MCF 10A (cell line): ENCODE measurements around the gene PNPO. TPM values are rescaled to one million over a fixed set of nuclear protein-coding genes. Genes with fewer than 3 reads are reported as not detected.

ENCODE experiments used
- Bru-seq: library from RNA; stranded (reverse); fragments of 400-500 nt; gene quantifications from one replicate; lab custom pipeline; 2021; lab: Mats Ljungman, UMichigan
- BruChase-seq, 2 experiments: library from RNA; stranded (reverse); fragments of 400-500 nt; gene quantifications; one replicate each; lab custom pipeline; 2021; lab: Mats Ljungman, UMichigan
- BruUV-seq: library from RNA; stranded (reverse); fragments of 400-500 nt; replicated peaks from 2 replicates; lab custom pipeline; 2021; lab: Mats Ljungman, UMichigan
- CTCF ChIA-PET: fragments of 300-600 bp; sonication (Branson Sonifier 250); formaldehyde crosslinking; extraction: SDS; loops from one replicate; lab custom pipeline; 2021; ENCODE audit warnings: antibody characterized with exemption, inconsistent platforms; lab: Yijun Ruan, JAX
- POLR2A ChIA-PET: fragments of 300-600, 350-650 bp; sonication (Branson Sonifier 250); formaldehyde crosslinking; extraction: SDS; loops from one replicate; lab custom pipeline; 2020; ENCODE audit warnings: antibody characterized with exemption, inconsistent platforms; lab: Yijun Ruan, JAX
- DNase-seq: peaks from one replicate; pipeline ENCODE4 v3.0.0-alpha.2; 2018; ENCODE audit not compliant: unreplicated experiment
- H3K27ac Mint-ChIP-seq: one replicate; pipeline ENCODE4 v1.8.0; 2022; ENCODE audit warnings: mild to moderate bottlenecking, low read depth, mixed read lengths; ENCODE audit not compliant: unreplicated experiment
- H3K27me3 Mint-ChIP-seq: one replicate; pipeline ENCODE4 v1.8.0; 2022; ENCODE audit warnings: mixed read lengths; ENCODE audit not compliant: insufficient read depth, unreplicated experiment
- H3K36me3 Mint-ChIP-seq: one replicate; pipeline ENCODE4 v1.8.0; 2022; ENCODE audit warnings: mild to moderate bottlenecking, moderate library complexity, mixed read lengths; ENCODE audit not compliant: insufficient read depth, unreplicated experiment
- H3K4me1 Mint-ChIP-seq: one replicate; pipeline ENCODE4 v1.8.0; 2022; ENCODE audit warnings: mixed read lengths; ENCODE audit not compliant: insufficient read depth, unreplicated experiment
- H3K4me3 Mint-ChIP-seq: one replicate; pipeline ENCODE4 v1.8.0; 2022; ENCODE audit warnings: mild to moderate bottlenecking, moderate library complexity, mixed read lengths; ENCODE audit not compliant: unreplicated experiment
- H3K9me3 Mint-ChIP-seq: one replicate; pipeline ENCODE4 v1.8.0; 2022; ENCODE audit warnings: mixed read lengths; ENCODE audit not compliant: unreplicated experiment
- intact Hi-C: fragments of 100-400 bp; cut with micrococcal nuclease; formaldehyde crosslinking; loops from 2 replicates; pipeline ENCODE4 v1.14.1; 2022
- long read RNA-seq: library from polyadenylated mRNA; stranded (forward); transcript quantifications from one replicate; pipeline ENCODE4 v2.0.0, GENCODE V29; 2022
- total RNA-seq: library from RNA; stranded (reverse); gene quantifications from 2 replicates; pipeline ENCODE4 v1.2.3, GENCODE V29; 2022
- TF ChIP-seq, protein P1 (sequence below): fragments of 200-600 bp; IDR thresholded peaks from one replicate; pipeline ENCODE4 v1.8.0; 2022; ENCODE audit warnings: antibody characterized with exemption, mild to moderate bottlenecking; ENCODE audit not compliant: unreplicated experiment

PNPO gene
- 56.8 and 58.4 TPM in 2 replicates for total RNA-seq
- percentile 72 among the genes with signal in this experiment for Bru-seq, nascent RNA
- BruChase-seq, experiment 1, labeled RNA remaining after a 6-hour chase: percentile 93 among the genes with signal in this experiment
- BruChase-seq, experiment 2, labeled RNA remaining after a 2-hour chase: percentile 86 among the genes with signal in this experiment
- long read RNA-seq, transcript PNPO-203 (6 exons, 1,372 nt): minor isoform, 9 of 211 reads
- long read RNA-seq, transcript PNPO-217 (7 exons, 3,465 nt): major isoform, 153 of 211 reads
- long read RNA-seq, transcript PNPO-211 (7 exons, 3,657 nt): minor isoform, 6 of 211 reads
- long read RNA-seq, transcript PNPO-202 (6 exons, 1,196 nt): minor isoform, 5 of 211 reads
- long read RNA-seq, partial matches to known transcripts: 11 of 211 reads
- long read RNA-seq, other reads (novel, unspliced or antisense): 15 of 211 reads

DNA sequence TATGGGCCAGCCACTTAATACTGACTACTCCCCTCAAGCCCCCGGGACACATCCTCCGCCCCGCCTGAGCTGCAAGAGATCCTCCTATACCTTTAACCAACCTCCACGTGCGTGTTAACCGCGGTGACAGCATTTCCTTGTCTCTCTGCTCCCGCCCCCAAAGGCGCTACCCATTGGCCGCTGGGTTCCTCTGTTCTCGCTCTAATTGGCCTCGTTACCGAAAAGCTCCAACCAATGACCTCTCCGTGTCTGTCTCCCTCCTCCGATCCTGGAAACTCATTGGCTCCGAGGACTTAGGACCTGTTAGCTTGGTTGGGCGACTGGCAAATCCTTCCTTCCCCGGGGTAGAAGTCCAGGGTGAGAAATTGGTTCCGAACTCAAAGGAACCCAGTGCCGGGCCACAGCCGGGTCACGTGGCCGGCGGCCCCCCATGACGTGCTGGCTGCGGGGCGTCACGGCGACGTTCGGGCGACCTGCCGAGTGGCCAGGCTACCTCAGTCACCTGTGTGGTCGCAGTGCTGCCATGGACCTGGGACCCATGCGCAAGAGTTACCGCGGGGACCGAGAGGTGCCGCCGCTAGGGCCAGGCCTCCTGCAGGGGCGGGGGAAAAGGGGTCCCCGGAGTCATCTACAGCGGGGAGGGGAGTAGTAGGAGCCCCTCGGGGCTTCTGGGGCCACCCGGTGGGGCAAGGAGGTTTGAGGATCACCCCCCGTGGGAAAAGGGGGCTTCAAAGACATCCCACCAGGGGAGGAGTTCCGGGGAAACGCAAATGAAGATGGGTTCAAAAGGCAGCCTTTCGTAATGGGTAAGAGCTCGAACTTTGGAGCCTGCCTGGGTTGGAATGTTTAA lies at the start of gene PNPO:
TSS of gene PNPO (plus strand) at position 326 of the 850 bp plus-strand sequence. CDS start at position 431, 105 bp downstream.
- Mint-ChIP-seq H3K36me3 (peaks cover 24% of the 10 kb centered on the region), H3K27me3 (no peaks in the 10 kb centered on the region), H3K9me3 (no peaks in the 10 kb centered on the region), H3K27ac (peak within 1 kb of the TSS; percentile 88), H3K4me3 (peak within 1 kb of the TSS; percentile 82), H3K4me1 (peaks cover 41% of the 10 kb centered on the region)
- TSS peak; percentile 39 for BruUV-seq
- DNase-seq: peak; percentile 99
- CTCF ChIA-PET: interaction anchor here (0.5 to 2.9 kb wide), 15 partner anchors 12 to 124 kb away, joined by 3 to 14 read pairs (median 4); partner anchors contain the start of genes CDK5RAP3, SCRN2 and SP2
- POLR2A ChIA-PET: interaction anchor here (0.6 to 7.3 kb wide), 28 partner anchors 10 to 166 kb away, joined by 3 to 117 read pairs (median 7); partner anchors contain the start of genes CBX1, CDK5RAP3, LRRC46 and MRPL10
- intact Hi-C loops: loop anchor here (2.0 kb wide), 1 partner anchor 45 kb away; the partner anchor contains the start of gene SP2
- TF ChIP-seq, protein P1, sequence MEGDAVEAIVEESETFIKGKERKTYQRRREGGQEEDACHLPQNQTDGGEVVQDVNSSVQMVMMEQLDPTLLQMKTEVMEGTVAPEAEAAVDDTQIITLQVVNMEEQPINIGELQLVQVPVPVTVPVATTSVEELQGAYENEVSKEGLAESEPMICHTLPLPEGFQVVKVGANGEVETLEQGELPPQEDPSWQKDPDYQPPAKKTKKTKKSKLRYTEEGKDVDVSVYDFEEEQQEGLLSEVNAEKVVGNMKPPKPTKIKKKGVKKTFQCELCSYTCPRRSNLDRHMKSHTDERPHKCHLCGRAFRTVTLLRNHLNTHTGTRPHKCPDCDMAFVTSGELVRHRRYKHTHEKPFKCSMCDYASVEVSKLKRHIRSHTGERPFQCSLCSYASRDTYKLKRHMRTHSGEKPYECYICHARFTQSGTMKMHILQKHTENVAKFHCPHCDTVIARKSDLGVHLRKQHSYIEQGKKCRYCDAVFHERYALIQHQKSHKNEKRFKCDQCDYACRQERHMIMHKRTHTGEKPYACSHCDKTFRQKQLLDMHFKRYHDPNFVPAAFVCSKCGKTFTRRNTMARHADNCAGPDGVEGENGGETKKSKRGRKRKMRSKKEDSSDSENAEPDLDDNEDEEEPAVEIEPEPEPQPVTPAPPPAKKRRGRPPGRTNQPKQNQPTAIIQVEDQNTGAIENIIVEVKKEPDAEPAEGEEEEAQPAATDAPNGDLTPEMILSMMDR: no peak

DNA sequence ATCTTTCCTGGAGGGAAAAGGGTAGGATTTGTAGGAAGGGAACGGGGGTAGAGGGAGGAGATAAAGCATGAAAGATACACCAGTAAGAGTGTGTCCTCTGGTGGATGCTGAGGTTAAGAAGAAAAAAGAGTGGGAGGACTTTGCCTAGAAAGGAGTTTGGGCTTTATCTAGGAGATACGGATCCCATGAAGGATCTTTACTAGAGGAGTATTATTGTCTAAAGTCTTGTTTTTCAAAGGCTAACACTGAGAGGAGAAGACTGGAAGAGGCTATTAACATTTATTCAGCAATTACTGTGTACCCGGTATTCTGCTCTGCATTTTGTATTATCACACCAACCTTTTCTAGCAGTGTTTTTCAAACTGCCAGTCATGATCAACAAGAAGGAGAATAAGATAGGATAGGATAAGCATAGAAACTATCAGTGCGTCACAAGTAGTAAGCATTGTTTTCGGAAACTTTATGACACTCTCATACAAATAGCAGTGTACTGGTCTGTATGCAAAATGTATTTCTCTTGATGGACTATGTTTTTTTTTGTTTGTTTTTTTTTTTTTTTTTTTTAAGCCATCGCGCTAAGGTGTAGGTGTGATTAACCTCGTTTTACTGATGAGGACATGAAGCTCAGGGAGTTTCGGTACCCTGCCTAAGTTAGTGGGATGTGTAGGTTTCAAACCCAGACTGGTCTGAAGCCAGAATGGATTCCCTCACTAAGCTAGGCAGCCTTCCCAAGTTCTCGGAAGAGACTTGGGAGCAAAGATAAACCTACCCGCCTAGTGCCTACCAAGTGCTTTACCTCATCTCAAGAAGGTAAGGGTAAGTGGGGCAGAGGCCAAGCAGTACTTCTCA lies 46.6 kb upstream of the PNPO start:
- no TSS peak for BruUV-seq
- Mint-ChIP-seq H3K36me3 (peaks cover 10% of the 10 kb centered on the region), H3K4me1 (peaks cover 26% of the 10 kb centered on the region), H3K27ac (peak overlapping the region; percentile 100), H3K4me3 (peak overlapping the region; percentile 97), H3K9me3 (no peaks in the 10 kb centered on the region), H3K27me3 (no peaks in the 10 kb centered on the region)
- DNase-seq: no peak
- intact Hi-C loops: no loop called here
- TF ChIP-seq, protein P1: no peak
- CTCF ChIA-PET: interaction anchor here (0.5 to 15.4 kb wide), 10 partner anchors 10 to 604 kb away, joined by 3 to 523 read pairs (median 4); partner anchors contain the start of genes SCRN2 and SP6
- POLR2A ChIA-PET: interaction anchor here (0.6 to 9.4 kb wide), 38 partner anchors 8 to 1613 kb away, joined by 3 to 178 read pairs (median 6); partner anchors contain the start of genes CDK5RAP3, KPNB1, LRRC46 and MRPL10

DNA sequence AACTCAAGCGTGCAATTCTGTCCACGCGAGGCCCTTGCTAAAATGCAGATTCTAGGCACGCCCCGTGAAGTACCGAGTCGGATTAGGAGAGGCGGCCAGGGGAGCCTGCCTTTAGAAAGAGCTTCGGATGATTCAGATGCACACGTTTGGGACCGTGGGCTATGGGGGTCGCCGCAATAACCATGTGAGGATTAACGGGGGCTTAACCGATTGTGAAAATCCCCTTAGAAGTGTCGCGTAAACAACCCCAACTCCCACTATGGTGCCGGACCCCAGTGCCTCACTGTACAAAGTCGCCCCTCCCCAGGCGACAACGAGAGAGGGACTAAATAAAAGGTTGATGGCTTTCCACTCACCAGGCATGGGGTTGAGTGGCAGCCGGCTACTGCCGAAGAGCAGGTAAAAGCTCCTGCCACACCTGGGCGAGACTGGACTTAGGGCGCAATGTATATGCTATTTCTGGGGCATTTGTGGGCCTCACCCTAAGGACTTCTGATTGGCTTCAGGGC lies 46.0 kb upstream of the PNPO start:
- H3K4me3 Mint-ChIP-seq: peak overlapping the region; percentile 97

More for the DNA sequence above, 46.0 kb upstream of the PNPO start:
- peaks cover 10% of the 10 kb centered on the region for H3K36me3 Mint-ChIP-seq
- H3K27me3 Mint-ChIP-seq: no peaks in the 10 kb centered on the region
- H3K27ac Mint-ChIP-seq: peak overlapping the region; percentile 100
- intact Hi-C loops: no loop called here
- ChIA-PET CTCF (interaction anchor here (0.5 to 15.4 kb wide), 11 partner anchors 10 to 149 kb away, joined by 3 to 523 read pairs (median 4); partner anchors contain the start of genes SCRN2 and SP6), POLR2A (interaction anchor here (0.5 to 9.4 kb wide), 47 partner anchors 9 to 760 kb away, joined by 3 to 178 read pairs (median 5); partner anchors contain the start of genes CDK5RAP3, KPNB1, LRRC46 and MRPL10)
- H3K4me1 Mint-ChIP-seq: peaks cover 26% of the 10 kb centered on the region
- no peak for DNase-seq
- TSS peak; percentile 70 for BruUV-seq
- TF ChIP-seq, protein P1: no peak
- no peaks in the 10 kb centered on the region for H3K9me3 Mint-ChIP-seq
